ENCODE results near the gene AIG1. TPM values are rescaled to one million over a fixed set of nuclear protein-coding genes. Genes with fewer than 3 reads are reported as not detected.

Gene AIG1
- total RNA-seq, 2 experiments from 2014 or later: 0.40 to 0.85 TPM

GRCh38 chr6:143204045-143204444 is 143.4 kb downstream of the AIG1 start:
- H3K4me1 ChIP-seq (ENCODE audit: insufficient read depth, low read length, poor library complexity, severe bottlenecking): no peaks in the 10 kb centered on the region
- TF ChIP-seq EZH2phosphoT487 (IDR thresholded peaks at IDR 0.05; ENCODE audit: borderline replicate concordance, low read depth, low read length) (no peak), CTCF (conservative IDR thresholded peaks at IDR 0.05; ENCODE audit: low read length) (no peak)
- intact Hi-C loops (cut with micrococcal nuclease; ENCODE audit: unreplicated experiment): no loop called here
- no peak for DNase-seq (ENCODE audit: low spot score)
- H3K9me2 ChIP-seq (ENCODE audit: insufficient read depth, low read length): no peaks in the 10 kb centered on the region
- CTCF ChIA-PET (ENCODE audit: unreplicated experiment): no interaction called here
- no peaks in the 10 kb centered on the region for H3K36me3 ChIP-seq (ENCODE audit: insufficient read depth, low read length)
- H3K9me3 ChIP-seq (ENCODE audit: low read length): no peaks in the 10 kb centered on the region
- BruUV-seq (replicated peaks): no TSS peak
- no peak overlapping the region for H2AFZ ChIP-seq (ENCODE audit: low read length)
- H3K79me2 ChIP-seq (ENCODE audit: insufficient read depth, low read depth, low read length): no peaks in the 10 kb centered on the region
- no peak overlapping the region for H3K4me3 ChIP-seq (ENCODE audit: low read depth, low read length, poor library complexity, severe bottlenecking)
- no peaks in the 10 kb centered on the region for H4K20me1 ChIP-seq (ENCODE audit: insufficient read depth, low read length)
- H3K27ac ChIP-seq (ENCODE audit: low read depth, low read length, poor library complexity, severe bottlenecking): no peak overlapping the region
- POLR2A ChIA-PET: no interaction called here
- H3K4me2 ChIP-seq (ENCODE audit: low read length): no peak overlapping the region

- H3K4me1 ChIP-seq (ENCODE audit: insufficient read depth, low read length, poor library complexity, severe bottlenecking): no peaks in the 10 kb centered on the region
- CTCF ChIA-PET (ENCODE audit: unreplicated experiment): no interaction called here
- intact Hi-C loops (cut with micrococcal nuclease; ENCODE audit: unreplicated experiment): no loop called here
- H2AFZ ChIP-seq (ENCODE audit: low read length): no peak overlapping the region
- no peaks in the 10 kb centered on the region for H3K36me3 ChIP-seq (ENCODE audit: insufficient read depth, low read length)
- H4K20me1 ChIP-seq (ENCODE audit: insufficient read depth, low read length): no peaks in the 10 kb centered on the region
- TF ChIP-seq CTCF (conservative IDR thresholded peaks at IDR 0.05; ENCODE audit: low read length) (no peak), EZH2phosphoT487 (IDR thresholded peaks at IDR 0.05; ENCODE audit: borderline replicate concordance, low read depth, low read length) (no peak)
- H3K9me3 ChIP-seq (ENCODE audit: low read length): no peaks in the 10 kb centered on the region
- DNase-seq (ENCODE audit: low spot score): no peak
- H3K27ac ChIP-seq (ENCODE audit: low read depth, low read length, poor library complexity, severe bottlenecking): no peak overlapping the region
- H3K4me3 ChIP-seq (ENCODE audit: low read depth, low read length, poor library complexity, severe bottlenecking): no peak overlapping the region
- no peaks in the 10 kb centered on the region for H3K79me2 ChIP-seq (ENCODE audit: insufficient read depth, low read depth, low read length)
- no peaks in the 10 kb centered on the region for H3K9me2 ChIP-seq (ENCODE audit: insufficient read depth, low read length)
- POLR2A ChIA-PET: interaction anchor here (1.0 kb wide), 1 partner anchor 18 kb away, joined by 3 read pairs; no protein-coding TSS in a partner anchor
- no TSS peak for BruUV-seq (replicated peaks)
- H3K4me2 ChIP-seq (ENCODE audit: low read length): no peak overlapping the region
Measured at GRCh38 chr6:143205131-143205535, 144.4 kb downstream of the AIG1 start.

- Histone ChIP-seq H3K36me3 (ENCODE audit: insufficient read depth, low read length) (no peaks in the 10 kb centered on the region), H3K27ac (ENCODE audit: low read depth, low read length, poor library complexity, severe bottlenecking) (no peak overlapping the region), H3K9me2 (ENCODE audit: insufficient read depth, low read length) (no peaks in the 10 kb centered on the region), H3K4me3 (ENCODE audit: low read depth, low read length, poor library complexity, severe bottlenecking) (no peak overlapping the region), H2AFZ (ENCODE audit: low read length) (no peak overlapping the region), H4K20me1 (ENCODE audit: insufficient read depth, low read length) (no peaks in the 10 kb centered on the region), H3K79me2 (ENCODE audit: insufficient read depth, low read depth, low read length) (no peaks in the 10 kb centered on the region), H3K4me1 (ENCODE audit: insufficient read depth, low read length, poor library complexity, severe bottlenecking) (no peaks in the 10 kb centered on the region), H3K4me2 (ENCODE audit: low read length) (no peak overlapping the region), H3K9me3 (ENCODE audit: low read length) (no peaks in the 10 kb centered on the region)
- DNase-seq (ENCODE audit: low spot score): no peak
- intact Hi-C loops (cut with micrococcal nuclease; ENCODE audit: unreplicated experiment): no loop called here
- TF ChIP-seq CTCF (conservative IDR thresholded peaks at IDR 0.05; ENCODE audit: low read length): no peak
- TF ChIP-seq EZH2phosphoT487 (IDR thresholded peaks at IDR 0.05; ENCODE audit: borderline replicate concordance, low read depth, low read length): no peak
- CTCF ChIA-PET (ENCODE audit: unreplicated experiment): no interaction called here
- POLR2A ChIA-PET: interaction anchor here (1.0 kb wide), 1 partner anchor 18 kb away, joined by 3 read pairs; no protein-coding TSS in a partner anchor
- BruUV-seq (replicated peaks): no TSS peak
Measured at GRCh38 chr6:143205585-143205984, 144.9 kb downstream of the AIG1 start.
